ENCODE results near the gene C1orf159.

DNA sequence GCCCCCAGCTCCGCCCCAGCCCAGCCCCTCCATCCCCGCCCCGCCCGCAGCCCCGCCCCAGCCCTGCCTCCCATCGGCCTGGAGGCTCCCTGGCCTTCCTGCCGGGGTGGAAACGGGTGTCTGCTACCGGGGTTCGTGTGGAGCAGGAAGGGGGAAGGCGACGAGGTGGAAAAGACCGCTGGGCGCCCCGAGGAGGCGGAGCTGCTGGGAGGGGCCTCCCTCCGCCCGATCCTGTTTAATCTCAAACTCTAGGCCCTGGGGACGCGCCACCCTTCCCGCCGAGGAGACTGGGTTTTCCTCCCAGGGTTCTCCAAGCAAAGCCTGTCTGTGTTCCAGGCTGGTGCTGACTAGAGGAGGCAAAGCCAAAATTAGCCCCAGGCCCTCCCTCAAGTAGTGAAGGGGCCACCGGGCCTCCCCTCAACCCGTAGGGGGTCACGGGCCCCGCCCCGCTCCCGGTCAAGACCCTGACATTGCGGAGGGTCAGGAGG lies 41.6 kb upstream of the C1orf159 start:
- TF ChIP-seq, protein P1, sequence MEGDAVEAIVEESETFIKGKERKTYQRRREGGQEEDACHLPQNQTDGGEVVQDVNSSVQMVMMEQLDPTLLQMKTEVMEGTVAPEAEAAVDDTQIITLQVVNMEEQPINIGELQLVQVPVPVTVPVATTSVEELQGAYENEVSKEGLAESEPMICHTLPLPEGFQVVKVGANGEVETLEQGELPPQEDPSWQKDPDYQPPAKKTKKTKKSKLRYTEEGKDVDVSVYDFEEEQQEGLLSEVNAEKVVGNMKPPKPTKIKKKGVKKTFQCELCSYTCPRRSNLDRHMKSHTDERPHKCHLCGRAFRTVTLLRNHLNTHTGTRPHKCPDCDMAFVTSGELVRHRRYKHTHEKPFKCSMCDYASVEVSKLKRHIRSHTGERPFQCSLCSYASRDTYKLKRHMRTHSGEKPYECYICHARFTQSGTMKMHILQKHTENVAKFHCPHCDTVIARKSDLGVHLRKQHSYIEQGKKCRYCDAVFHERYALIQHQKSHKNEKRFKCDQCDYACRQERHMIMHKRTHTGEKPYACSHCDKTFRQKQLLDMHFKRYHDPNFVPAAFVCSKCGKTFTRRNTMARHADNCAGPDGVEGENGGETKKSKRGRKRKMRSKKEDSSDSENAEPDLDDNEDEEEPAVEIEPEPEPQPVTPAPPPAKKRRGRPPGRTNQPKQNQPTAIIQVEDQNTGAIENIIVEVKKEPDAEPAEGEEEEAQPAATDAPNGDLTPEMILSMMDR (IDR thresholded peaks at IDR 0.05; ENCODE audit: low read depth, low read length), result no peak
- no peak for TF ChIP-seq EZH2phosphoT487 (IDR thresholded peaks at IDR 0.05; ENCODE audit: low read depth)
